IMR-90 (cell line): ENCODE data around the gene RERE. TPM values are rescaled to one million over a fixed set of nuclear protein-coding genes. Genes with fewer than 3 reads are reported as not detected.
A peak's percentile ranks its signal among the peaks of the same experiment; 100 is the strongest.

Source experiments
- ATAC-seq: fragments of 200-7000 bp; cut with Tn5 transposase; 2 replicates; pipeline ENCODE4 v1.9.1; 2020; ENCODE audit warnings: low read depth, mild to moderate bottlenecking, moderate library complexity
- BruUV-seq: library from RNA; stranded (reverse); fragments of 400-500 nt; replicated peaks from 2 replicates; lab custom pipeline; 2021; lab: Mats Ljungman, UMichigan
- CTCF ChIA-PET: fragments of 300-600 bp; formaldehyde crosslinking; extraction: SDS; loops from one replicate; lab custom pipeline; 2021; ENCODE audit warnings: antibody characterized with exemption; lab: Yijun Ruan, JAX
- POLR2A ChIA-PET: fragments of 300-600 bp; sonication (Branson Sonifier 250); formaldehyde crosslinking; loops from one replicate; lab custom pipeline; 2022; ENCODE audit warnings: antibody characterized with exemption; ENCODE audit not compliant: unreplicated experiment; lab: Charles Lee
- DNase-seq: peaks from one replicate; pipeline ENCODE4 v3.0.0; 2013
- H2AFZ ChIP-seq: replicated peaks from 2 replicates; pipeline ENCODE3; 2013; ENCODE audit warnings: low read length, mild to moderate bottlenecking; ENCODE audit not compliant: poor library complexity
- H2AK5ac ChIP-seq: 2 replicates; pipeline ENCODE4 v1.6.1; 2013; ENCODE audit warnings: low read depth, low read length, inconsistent platforms
- H2AK9ac ChIP-seq: replicated peaks from 2 replicates; pipeline ENCODE3; 2013; ENCODE audit warnings: mild to moderate bottlenecking, low read depth, low read length, moderate library complexity; ENCODE audit not compliant: poor library complexity
- H2BK120ac ChIP-seq: 2 replicates; pipeline ENCODE4 v1.6.1; 2013; ENCODE audit warnings: low read depth, low read length, inconsistent platforms
- H2BK15ac ChIP-seq: 3 replicates; pipeline ENCODE4 v1.6.1; 2013; ENCODE audit warnings: low read depth, low read length, inconsistent platforms
- H2BK20ac ChIP-seq: 2 replicates; pipeline ENCODE4 v1.6.1; 2013; ENCODE audit warnings: low read depth, mild to moderate bottlenecking, inconsistent platforms, low read length, moderate library complexity
- H2BK5ac ChIP-seq: 2 replicates; pipeline ENCODE4 v1.6.1; 2013; ENCODE audit warnings: mild to moderate bottlenecking, low read depth, low read length, inconsistent platforms; ENCODE audit not compliant: poor library complexity, severe bottlenecking
- H3K14ac ChIP-seq: replicated peaks from 2 replicates; pipeline ENCODE4 v1.6.1; 2013; ENCODE audit warnings: low read depth, low read length, inconsistent platforms
- H3K18ac ChIP-seq: 2 replicates; pipeline ENCODE4 v1.6.1; 2013; ENCODE audit warnings: low read depth, low read length, control low read depth
- H3K23ac ChIP-seq: 2 replicates; pipeline ENCODE4 v1.6.1; 2013; ENCODE audit warnings: low read depth, low read length, inconsistent platforms
- H3K27ac ChIP-seq: 2 replicates; pipeline ENCODE4 v1.5.1; 2013; ENCODE audit warnings: mild to moderate bottlenecking, control low read depth, low read length; ENCODE audit not compliant: insufficient read depth
- H3K27me3 ChIP-seq: 2 replicates; pipeline ENCODE4 v1.6.1; 2013; ENCODE audit warnings: low read length; ENCODE audit not compliant: control insufficient read depth, insufficient read depth
- H3K36me3 ChIP-seq: 2 replicates; pipeline ENCODE4 v1.6.1; 2013; ENCODE audit warnings: low read length, mixed read lengths; ENCODE audit not compliant: control insufficient read depth, insufficient read depth
- H3K4ac ChIP-seq: 2 replicates; pipeline ENCODE4 v1.6.1; 2013; ENCODE audit warnings: low read depth, low read length, inconsistent platforms
- H3K4me1 ChIP-seq: 2 replicates; pipeline ENCODE4 v1.6.1; 2013; ENCODE audit warnings: low read length, mixed read lengths; ENCODE audit not compliant: control insufficient read depth, insufficient read depth
- H3K4me2 ChIP-seq: 2 replicates; pipeline ENCODE4 v1.6.1; 2013; ENCODE audit warnings: low read depth, mild to moderate bottlenecking, control low read depth, low read length, moderate library complexity
- H3K4me3 ChIP-seq: 2 replicates; pipeline ENCODE4 v1.5.1; 2013; ENCODE audit warnings: low read depth, mild to moderate bottlenecking, control low read depth, low read length, moderate library complexity; ENCODE audit not compliant: insufficient read depth
- H3K56ac ChIP-seq: 2 replicates; pipeline ENCODE4 v1.6.1; 2013; ENCODE audit warnings: low read length, inconsistent platforms; ENCODE audit not compliant: insufficient read depth; ENCODE audit errors: extremely low read depth
- H3K79me1 ChIP-seq, 2 experiments: 2 replicates each; pipeline ENCODE4 v1.6.1; 2013; ENCODE audit warnings: low read length in 2 of 2, inconsistent platforms in 1 of 2, low read depth in 1 of 2
- H3K9ac ChIP-seq: 2 replicates; pipeline ENCODE4 v1.6.1; 2013; ENCODE audit warnings: low read depth, low read length, control low read depth
- H3K9me1 ChIP-seq: 2 replicates; pipeline ENCODE4 v1.6.1; 2013; ENCODE audit warnings: low read length, inconsistent platforms; ENCODE audit not compliant: insufficient read depth
- H3K9me3 ChIP-seq: 2 replicates; pipeline ENCODE4 v1.6.1; 2013; ENCODE audit warnings: low read length; ENCODE audit not compliant: control insufficient read depth, insufficient read depth
- H4K20me1 ChIP-seq: 2 replicates; pipeline ENCODE4 v1.6.1; 2013; ENCODE audit warnings: low read length, inconsistent platforms; ENCODE audit not compliant: insufficient read depth
- H4K5ac ChIP-seq: 2 replicates; pipeline ENCODE4 v1.6.1; 2013; ENCODE audit warnings: mild to moderate bottlenecking, low read depth, low read length, control low read depth
- H4K8ac ChIP-seq, 2 experiments: 2 replicates each; pipeline ENCODE4 v1.6.1; 2013; ENCODE audit warnings: low read depth in 2 of 2, low read length in 2 of 2, control low read depth in 1 of 2, inconsistent platforms in 1 of 2
- H4K91ac ChIP-seq: 2 replicates; pipeline ENCODE4 v1.6.1; 2013; ENCODE audit warnings: low read depth, low read length, inconsistent platforms; ENCODE audit not compliant: insufficient read depth
- CTCF ChIP-seq: conservative IDR thresholded peaks from 2 replicates; pipeline ENCODE4 v1.5.1; 2012; ENCODE audit warnings: mild to moderate bottlenecking, low read depth, low read length, improper control_type of control experiment
- ELK1 ChIP-seq: fragments of 150-350 bp; IDR thresholded peaks from 2 replicates; pipeline ENCODE4 v1.6.1; 2016; ENCODE audit warnings: low read depth, mild to moderate bottlenecking, low read length, moderate library complexity, borderline replicate concordance
- MAFK ChIP-seq: IDR thresholded peaks from 2 replicates; pipeline ENCODE4 v1.6.1; 2012; ENCODE audit warnings: low read depth, low read length, improper control_type of control experiment
- MXI1 ChIP-seq: IDR thresholded peaks from 2 replicates; pipeline ENCODE4 v1.6.1; 2012; ENCODE audit warnings: low read depth, mild to moderate bottlenecking, low read length, moderate library complexity, borderline replicate concordance
- NFE2L2 ChIP-seq: fragments of 150-350 bp; IDR thresholded peaks from 2 replicates; pipeline ENCODE4 v1.6.1; 2016; ENCODE audit warnings: low read depth, mild to moderate bottlenecking, low read length
- RAD21 ChIP-seq: IDR thresholded peaks from 2 replicates; pipeline ENCODE4 v1.6.1; 2012; ENCODE audit warnings: low read length, improper control_type of control experiment
- RFX5 ChIP-seq: IDR thresholded peaks from 2 replicates; pipeline ENCODE4 v1.8.0; 2012; ENCODE audit warnings: low read depth, mild to moderate bottlenecking, low read length, moderate library complexity
- WGBS, 2 experiments: methylation state at CpG; one replicate each; pipeline versions ENCODE4 v1.1.5 to v1.1.7; 2013; ENCODE audit warnings: missing lambda C conversion rate in 2 of 2; ENCODE audit not compliant: insufficient read length in 1 of 2; ENCODE audit errors: extremely low coverage in 2 of 2; 5-methylcytosine and 5-hydroxymethylcytosine counted together
- dilution Hi-C: fragments of 300-500 bp; cut with HindIII; formaldehyde crosslinking; loops from one replicate; pipeline ENCODE4 v1.14.3; 2018; ENCODE audit warnings: low sequenced_read_pairs; ENCODE audit not compliant: unreplicated experiment
- in situ Hi-C: fragments of 300-500 bp; cut with MboI; formaldehyde crosslinking; loops from 3 replicates; pipeline ENCODE4 v1.14.3; 2019; ENCODE audit warnings: low sequenced_read_pairs, inconsistent platforms, mixed read lengths
- intact Hi-C: fragments of 100-400 bp; cut with micrococcal nuclease; formaldehyde crosslinking; loops from 2 replicates; pipeline ENCODE4 v1.10.0; 2022
- polyA plus RNA-seq, 3 experiments: library from polyadenylated mRNA; depleted of rRNA; stranded (reverse); fragments of >200 nt; gene quantifications; 2 replicates each; pipeline ENCODE4 v1.2.3, GENCODE V29; 2012; ENCODE audit warnings: low replicate concordance in 1 of 3
- total RNA-seq: library from RNA; depleted of rRNA; stranded (reverse); fragments of >200 nt; gene quantifications from 2 replicates; pipeline ENCODE4 v1.2.3, GENCODE V29; 2012

Gene RERE
- total and polyA plus RNA-seq, 2 of the 4 experiments (the other 2 are of a cell fraction): 11.5 to 25.1 TPM

GRCh38 chr1:8565802-8566201 is 251.6 kb downstream of the RERE start:
- dilution Hi-C loops: no loop called here
- Histone ChIP-seq H2BK15ac (no peak overlapping the region), H3K9me1 (peaks cover 9% of the 10 kb centered on the region), H3K4me2 (no peak overlapping the region), H2BK120ac (no peak overlapping the region), H3K36me3 (no peaks in the 10 kb centered on the region), H4K8ac (no peak overlapping the region), H2BK5ac (no peak overlapping the region), H3K27ac (no peak overlapping the region), H3K23ac (no peak overlapping the region), H2BK20ac (no peak overlapping the region), H3K4me1 (peaks cover 11% of the 10 kb centered on the region), H4K91ac (peak overlapping the region; percentile 38; the same call in 1 of the 2 replicates), H4K5ac (no peak overlapping the region), H3K18ac (no peak overlapping the region), H3K56ac (no peak overlapping the region), H3K4ac (no peak overlapping the region), H3K9ac (no peak overlapping the region), H3K79me1 (peaks cover 35 to 67% of the 10 kb centered on the region in 2 experiments), H3K14ac (no peak overlapping the region), H3K4me3 (no peak overlapping the region), H3K9me3 (no peaks in the 10 kb centered on the region), H3K27me3 (no peaks in the 10 kb centered on the region), H2AFZ (no peak overlapping the region), H2AK9ac (no peak overlapping the region), H4K20me1 (peaks cover 9% of the 10 kb centered on the region; the same call in 1 of the 2 replicates), H2AK5ac (no peak overlapping the region)
- POLR2A ChIA-PET: no interaction called here
- ATAC-seq (no peak), DNase-seq (no peak)
- intact Hi-C loops: no loop called here
- no peak for TF ChIP-seq NFE2L2
- no peak for TF ChIP-seq RAD21
- no peak for TF ChIP-seq RFX5
- TF ChIP-seq ELK1: no peak
- no peak for TF ChIP-seq CTCF
- no peak for TF ChIP-seq MAFK
- TF ChIP-seq MXI1: no peak
- CTCF ChIA-PET: no interaction called here
- in situ Hi-C loops: loop anchor here (10.0 to 25.0 kb wide), 2 partner anchors 279 to 579 kb away; no protein-coding TSS in a partner anchor
- no CpG with 5 or more reads among the region's 3 CpGs for WGBS, 2 experiments
- BruUV-seq: no TSS peak
